Measurements from ENCODE around the gene SUGCT. TPM values are rescaled to one million over a fixed set of nuclear protein-coding genes. Genes with fewer than 3 reads are reported as not detected.

SUGCT gene
- total RNA-seq, 2 experiments from 2014 or later, result 0.76 to 1.5 TPM

DNA sequence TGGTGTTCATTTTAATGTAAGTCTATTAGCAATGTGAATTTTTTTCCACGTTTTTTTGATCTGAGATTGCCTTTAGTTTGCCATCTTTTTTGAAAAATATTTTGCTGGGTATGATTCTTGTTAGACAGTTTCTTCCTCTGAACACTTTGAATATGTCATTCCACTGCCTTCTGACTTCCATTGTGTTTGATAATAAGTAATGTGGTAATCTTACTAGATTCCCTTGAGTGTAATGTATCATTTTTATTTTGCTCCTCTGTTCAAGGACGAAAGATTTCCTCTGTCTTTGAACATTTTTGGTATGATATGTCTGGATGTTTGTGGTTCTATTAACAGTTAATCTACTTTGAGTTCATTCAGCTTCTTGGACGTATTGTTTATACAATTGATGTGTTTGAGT is 371.4 kb downstream of the SUGCT start:
- H3K27me3 Mint-ChIP-seq, result no peaks in the 10 kb centered on the region
- ChIA-PET CTCF (no interaction called here), POLR2A (no interaction called here)
- peaks cover 2% of the 10 kb centered on the region for H3K9me3 Mint-ChIP-seq
- intact Hi-C loops (cut with micrococcal nuclease), result no loop called here
- H3K27ac Mint-ChIP-seq, result no peak overlapping the region
- H3K36me3 Mint-ChIP-seq, result no peaks in the 10 kb centered on the region
- no peak for DNase-seq
- no peak overlapping the region for H3K4me3 Mint-ChIP-seq
- no peaks in the 10 kb centered on the region for H3K4me1 Mint-ChIP-seq (ENCODE audit: low read depth)

GRCh38 chr7:40507166-40507565 is 372.4 kb downstream of the SUGCT start:
- H3K9me3 Mint-ChIP-seq, result peaks cover 2% of the 10 kb centered on the region
- no peak overlapping the region for H3K27ac Mint-ChIP-seq
- H3K4me1 Mint-ChIP-seq (ENCODE audit: low read depth), result no peaks in the 10 kb centered on the region
- no peak for DNase-seq
- H3K36me3 Mint-ChIP-seq, result no peaks in the 10 kb centered on the region
- H3K27me3 Mint-ChIP-seq, result no peaks in the 10 kb centered on the region
- ChIA-PET POLR2A (no interaction called here), CTCF (no interaction called here)
- intact Hi-C loops (cut with micrococcal nuclease), result no loop called here
- H3K4me3 Mint-ChIP-seq, result no peak overlapping the region

DNA sequence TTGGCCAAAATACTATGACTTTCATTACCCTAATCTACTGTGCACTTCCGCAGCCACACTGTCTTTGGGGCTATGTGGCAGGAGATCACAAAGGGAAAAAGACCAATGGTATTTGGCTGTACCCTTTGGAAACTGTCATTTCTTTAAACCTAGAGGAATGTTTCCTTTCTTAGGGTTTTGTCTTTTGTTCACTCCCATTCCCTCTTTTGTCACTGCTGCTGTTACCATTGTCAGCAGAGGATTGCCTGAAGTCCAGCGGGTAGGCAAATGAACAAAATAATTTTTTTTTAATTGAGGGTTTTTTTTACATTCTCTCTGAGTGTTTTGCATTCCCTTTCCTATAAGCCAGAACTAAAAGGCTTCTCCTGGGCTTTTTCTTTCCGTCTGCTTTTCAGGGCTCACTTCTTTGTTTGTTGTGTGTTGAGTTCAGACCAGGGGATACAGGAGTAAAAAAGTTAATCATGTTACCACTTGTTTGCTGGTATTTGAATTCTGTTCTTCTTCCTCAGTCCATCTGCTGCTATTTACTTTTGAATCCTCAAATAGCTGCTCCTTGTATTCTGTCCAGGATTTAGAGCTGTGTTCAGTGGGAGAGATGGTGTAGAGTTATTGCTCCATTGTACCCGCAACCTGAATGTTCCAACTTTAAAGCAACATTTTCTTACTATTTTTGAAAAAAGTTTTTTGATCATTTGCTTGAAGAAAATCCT is 374.6 kb downstream of the SUGCT start:
- CTCF ChIA-PET, result no interaction called here
- no peaks in the 10 kb centered on the region for H3K36me3 Mint-ChIP-seq
- H3K27me3 Mint-ChIP-seq, result no peaks in the 10 kb centered on the region
- intact Hi-C loops (cut with micrococcal nuclease), result no loop called here
- no peak for DNase-seq
- H3K9me3 Mint-ChIP-seq, result peaks cover 2% of the 10 kb centered on the region
- POLR2A ChIA-PET, result no interaction called here
- no peak overlapping the region for H3K4me3 Mint-ChIP-seq
- no peaks in the 10 kb centered on the region for H3K4me1 Mint-ChIP-seq (ENCODE audit: low read depth)
- H3K27ac Mint-ChIP-seq, result no peak overlapping the region

GRCh38 chr7:40516376-40516775 is 381.6 kb downstream of the SUGCT start:
- no peak overlapping the region for H3K27ac Mint-ChIP-seq
- DNase-seq, result no peak
- POLR2A ChIA-PET, result no interaction called here
- H3K36me3 Mint-ChIP-seq, result no peaks in the 10 kb centered on the region
- no peak overlapping the region for H3K4me3 Mint-ChIP-seq
- H3K4me1 Mint-ChIP-seq (ENCODE audit: low read depth), result no peaks in the 10 kb centered on the region
- no peaks in the 10 kb centered on the region for H3K9me3 Mint-ChIP-seq
- intact Hi-C loops (cut with micrococcal nuclease), result no loop called here
- H3K27me3 Mint-ChIP-seq, result no peaks in the 10 kb centered on the region
- CTCF ChIA-PET, result no interaction called here

DNA sequence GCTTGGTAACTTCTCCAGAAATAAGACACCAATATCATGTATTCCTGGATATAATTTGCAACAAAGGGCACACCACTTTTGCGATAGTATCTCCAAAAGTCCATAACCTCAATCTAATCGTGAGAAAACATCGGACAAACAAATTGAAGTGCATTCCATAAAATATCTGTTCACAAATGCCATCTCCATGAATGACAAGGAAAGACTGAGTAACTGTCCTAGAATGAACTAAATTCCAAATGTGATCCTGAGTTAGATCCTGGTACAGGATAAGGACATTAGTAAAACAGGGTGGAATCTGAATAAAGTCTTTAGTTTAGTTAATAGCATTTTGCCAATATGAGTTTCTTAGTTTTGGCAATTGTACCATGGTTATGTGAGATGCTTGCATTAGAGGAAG is 384.2 kb downstream of the SUGCT start:
- CTCF ChIA-PET, result no interaction called here
- Mint-ChIP-seq H3K27ac (no peak overlapping the region), H3K36me3 (no peaks in the 10 kb centered on the region), H3K4me1 (ENCODE audit: low read depth) (no peaks in the 10 kb centered on the region), H3K9me3 (no peaks in the 10 kb centered on the region), H3K4me3 (no peak overlapping the region), H3K27me3 (no peaks in the 10 kb centered on the region)
- no peak for DNase-seq
- POLR2A ChIA-PET, result no interaction called here
- intact Hi-C loops (cut with micrococcal nuclease), result no loop called here

GRCh38 chr7:40520986-40521738 is 386.4 kb downstream of the SUGCT start:
- POLR2A ChIA-PET, result no interaction called here
- Mint-ChIP-seq H3K27me3 (no peaks in the 10 kb centered on the region), H3K27ac (no peak overlapping the region), H3K36me3 (no peaks in the 10 kb centered on the region), H3K4me3 (no peak overlapping the region), H3K4me1 (ENCODE audit: low read depth) (no peaks in the 10 kb centered on the region), H3K9me3 (no peaks in the 10 kb centered on the region)
- intact Hi-C loops (cut with micrococcal nuclease), result no loop called here
- no peak for DNase-seq
- CTCF ChIA-PET, result no interaction called here

DNA sequence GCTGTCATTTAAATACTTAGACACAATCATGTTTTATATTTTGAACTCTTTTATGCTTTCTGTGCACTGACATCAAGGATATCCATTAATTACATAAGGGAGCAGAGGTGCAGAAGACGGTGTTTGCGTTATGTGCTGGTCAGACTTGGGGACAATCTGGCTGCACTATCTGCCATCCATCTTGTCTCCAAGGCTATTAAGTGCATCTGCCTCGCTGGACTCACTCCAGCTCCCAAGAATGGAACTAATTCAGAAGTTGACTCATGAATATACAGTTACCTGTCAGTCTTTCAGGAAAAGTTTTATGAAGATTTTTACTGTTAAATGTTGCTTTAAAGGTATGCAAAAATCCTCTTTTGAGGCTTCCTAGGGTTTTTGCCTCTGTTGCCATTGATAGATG is 391.0 kb downstream of the SUGCT start:
- Mint-ChIP-seq H3K36me3 (no peaks in the 10 kb centered on the region), H3K27ac (no peak overlapping the region), H3K4me3 (no peak overlapping the region), H3K9me3 (no peaks in the 10 kb centered on the region), H3K4me1 (ENCODE audit: low read depth) (no peaks in the 10 kb centered on the region), H3K27me3 (no peaks in the 10 kb centered on the region)
- POLR2A ChIA-PET, result no interaction called here
- intact Hi-C loops (cut with micrococcal nuclease), result no loop called here
- CTCF ChIA-PET, result no interaction called here
- no peak for DNase-seq

DNA sequence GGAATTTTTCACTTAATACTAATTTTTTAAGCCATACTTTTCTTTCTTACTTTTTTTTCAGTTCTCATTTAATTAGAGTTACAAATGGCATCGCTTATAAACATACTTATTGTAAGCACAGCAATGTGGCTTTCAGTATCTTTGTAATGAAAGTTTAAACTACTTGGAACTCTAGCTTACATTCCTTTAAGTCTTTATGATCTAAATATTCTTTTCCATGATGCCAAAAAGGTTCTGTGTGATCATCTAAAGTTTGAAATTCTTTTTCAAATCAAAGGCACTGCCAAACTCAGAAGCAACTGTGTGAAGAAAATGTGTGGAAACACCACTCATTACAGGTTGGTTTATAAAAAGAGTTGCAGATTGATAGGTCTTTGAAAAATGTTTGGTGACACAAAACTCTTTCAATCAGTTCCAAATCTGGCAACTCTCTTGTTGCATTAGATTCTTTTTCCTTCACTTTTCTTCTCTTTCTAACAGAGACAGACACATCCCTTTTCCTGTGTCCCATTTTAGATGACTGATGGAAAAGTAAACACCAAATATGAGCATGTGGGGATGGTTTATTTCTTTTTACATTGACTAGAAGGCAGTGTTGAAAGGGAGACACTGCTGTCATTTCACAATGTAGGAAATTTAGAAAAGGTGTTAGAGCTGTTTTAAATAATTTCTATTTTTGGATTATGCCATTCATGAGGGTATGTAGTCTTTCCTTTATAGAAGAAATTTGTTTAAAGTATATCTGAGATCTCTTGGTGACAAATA is 392.3 kb downstream of the SUGCT start:
- Mint-ChIP-seq H3K36me3 (no peaks in the 10 kb centered on the region), H3K4me3 (no peak overlapping the region), H3K9me3 (no peaks in the 10 kb centered on the region), H3K4me1 (ENCODE audit: low read depth) (no peaks in the 10 kb centered on the region), H3K27ac (no peak overlapping the region), H3K27me3 (no peaks in the 10 kb centered on the region)
- ChIA-PET CTCF (no interaction called here), POLR2A (no interaction called here)
- intact Hi-C loops (cut with micrococcal nuclease), result no loop called here
- no peak for DNase-seq

DNA sequence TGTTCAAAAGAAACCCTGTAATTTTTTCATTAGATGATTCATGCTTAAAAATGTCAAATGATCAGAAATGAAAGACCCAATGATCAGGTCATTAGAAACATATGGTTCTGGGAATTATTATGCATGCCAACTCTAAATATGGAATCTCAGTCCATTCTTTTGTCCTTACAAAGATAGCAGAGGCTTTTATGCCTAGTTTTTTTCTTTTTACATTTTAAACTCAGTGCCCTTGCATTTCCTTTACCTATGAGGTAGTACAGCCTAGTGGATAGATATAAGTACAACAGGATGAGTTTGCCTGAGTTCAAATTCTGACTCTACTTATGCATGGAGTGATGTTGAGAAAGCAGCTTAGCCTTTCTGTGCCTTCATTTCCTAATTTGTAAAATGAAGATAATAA is 392.9 kb downstream of the SUGCT start:
- no peak for DNase-seq
- Mint-ChIP-seq H3K4me1 (ENCODE audit: low read depth) (no peaks in the 10 kb centered on the region), H3K36me3 (no peaks in the 10 kb centered on the region), H3K4me3 (no peak overlapping the region), H3K9me3 (no peaks in the 10 kb centered on the region), H3K27me3 (no peaks in the 10 kb centered on the region), H3K27ac (no peak overlapping the region)
- POLR2A ChIA-PET, result no interaction called here
- intact Hi-C loops (cut with micrococcal nuclease), result no loop called here
- CTCF ChIA-PET, result no interaction called here

GRCh38 chr7:40530292-40530691 is 395.5 kb downstream of the SUGCT start:
- H3K9me3 Mint-ChIP-seq, result no peaks in the 10 kb centered on the region
- intact Hi-C loops (cut with micrococcal nuclease), result no loop called here
- no peak overlapping the region for H3K27ac Mint-ChIP-seq
- POLR2A ChIA-PET, result no interaction called here
- no peaks in the 10 kb centered on the region for H3K27me3 Mint-ChIP-seq
- CTCF ChIA-PET, result no interaction called here
- H3K4me1 Mint-ChIP-seq (ENCODE audit: low read depth), result no peaks in the 10 kb centered on the region
- no peak for DNase-seq
- H3K4me3 Mint-ChIP-seq, result no peak overlapping the region
- H3K36me3 Mint-ChIP-seq, result no peaks in the 10 kb centered on the region

DNA sequence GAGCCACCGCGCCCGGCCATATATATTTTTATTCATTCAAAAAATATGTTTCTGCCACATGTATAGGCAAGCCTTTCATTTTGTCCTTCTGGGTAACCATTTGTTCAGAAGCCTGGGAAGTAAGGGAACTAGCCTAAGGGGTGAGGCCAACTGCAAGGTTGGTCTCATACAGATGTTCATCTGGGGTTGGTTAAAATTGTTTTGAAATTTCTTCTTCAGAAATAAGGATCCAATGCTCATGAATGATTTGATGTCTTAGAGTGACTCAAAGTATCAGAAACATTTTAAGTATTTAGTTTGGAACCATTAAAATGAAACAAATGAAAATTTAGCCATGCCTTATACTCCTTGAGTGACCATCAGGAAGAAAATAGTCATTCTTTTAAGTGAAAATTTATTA is 397.2 kb downstream of the SUGCT start:
- Mint-ChIP-seq H3K9me3 (no peaks in the 10 kb centered on the region), H3K36me3 (no peaks in the 10 kb centered on the region), H3K27me3 (no peaks in the 10 kb centered on the region), H3K27ac (no peak overlapping the region), H3K4me3 (no peak overlapping the region), H3K4me1 (ENCODE audit: low read depth) (no peaks in the 10 kb centered on the region)
- intact Hi-C loops (cut with micrococcal nuclease), result no loop called here
- ChIA-PET POLR2A (no interaction called here), CTCF (no interaction called here)
- no peak for DNase-seq

- H3K4me3 Mint-ChIP-seq, result no peak overlapping the region
- ChIA-PET CTCF (no interaction called here), POLR2A (no interaction called here)
- no peak for DNase-seq
- H3K4me1 Mint-ChIP-seq (ENCODE audit: low read depth), result no peaks in the 10 kb centered on the region
- no peak overlapping the region for H3K27ac Mint-ChIP-seq
- H3K27me3 Mint-ChIP-seq, result no peaks in the 10 kb centered on the region
- intact Hi-C loops (cut with micrococcal nuclease), result no loop called here
- no peaks in the 10 kb centered on the region for H3K36me3 Mint-ChIP-seq
- H3K9me3 Mint-ChIP-seq, result peaks cover 3% of the 10 kb centered on the region
These were observed 400.9 kb downstream of the SUGCT start for GRCh38 chr7:40535678-40536077.

DNA sequence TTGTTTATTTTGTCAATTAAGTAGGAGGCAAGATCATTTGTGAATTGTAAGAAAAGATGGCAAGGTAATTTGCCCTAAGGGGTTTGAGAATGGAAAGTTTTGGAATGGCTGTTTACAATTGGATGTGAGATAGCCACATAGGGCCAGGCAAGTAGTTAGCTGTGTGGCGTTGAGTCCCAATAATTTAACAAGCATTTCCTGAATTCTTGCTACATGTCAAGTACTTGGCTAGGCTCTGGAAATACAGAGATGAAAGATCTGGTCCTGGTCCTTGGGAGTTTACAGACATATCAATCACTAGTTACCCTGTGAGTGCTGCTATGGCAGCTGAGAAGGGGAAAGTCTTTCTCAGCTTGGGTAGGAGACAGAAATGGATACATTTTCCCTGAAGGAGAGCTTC is 401.6 kb downstream of the SUGCT start:
- CTCF ChIA-PET, result no interaction called here
- Mint-ChIP-seq H3K36me3 (no peaks in the 10 kb centered on the region), H3K27ac (no peak overlapping the region), H3K27me3 (no peaks in the 10 kb centered on the region), H3K4me1 (ENCODE audit: low read depth) (no peaks in the 10 kb centered on the region), H3K4me3 (no peak overlapping the region), H3K9me3 (peaks cover 3% of the 10 kb centered on the region)
- intact Hi-C loops (cut with micrococcal nuclease), result no loop called here
- no peak for DNase-seq
- POLR2A ChIA-PET, result no interaction called here
